ENCODE data around the gene CLDN9.
A peak's percentile ranks its signal among the peaks of the same experiment; 100 is the strongest.

Gene CLDN9

DNA sequence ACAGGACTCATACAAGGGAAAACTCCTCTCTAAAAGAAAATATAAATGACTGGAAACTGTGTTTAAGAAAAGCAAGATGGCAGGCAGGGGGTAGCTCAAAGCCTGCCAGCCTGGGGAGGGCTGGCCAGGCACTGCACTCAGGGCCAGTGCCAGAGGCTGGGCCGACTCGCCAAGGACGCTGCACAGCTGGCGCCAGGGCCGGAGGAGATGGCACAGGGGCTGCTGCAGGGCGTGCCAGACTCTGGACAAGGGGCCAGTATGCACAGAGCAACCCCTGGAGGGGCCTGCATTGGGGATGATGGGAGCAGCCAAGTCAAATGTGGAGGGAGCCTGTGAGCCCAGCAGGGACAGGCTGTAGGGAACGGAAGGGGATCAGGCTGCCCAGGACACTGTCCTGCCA lies 36.5 kb upstream of the CLDN9 start:
- H3K36me3 ChIP-seq (ENCODE audit: control insufficient read depth, insufficient read depth, low read length) = peaks cover 14% of the 10 kb centered on the region
- TF ChIP-seq, protein P1, sequence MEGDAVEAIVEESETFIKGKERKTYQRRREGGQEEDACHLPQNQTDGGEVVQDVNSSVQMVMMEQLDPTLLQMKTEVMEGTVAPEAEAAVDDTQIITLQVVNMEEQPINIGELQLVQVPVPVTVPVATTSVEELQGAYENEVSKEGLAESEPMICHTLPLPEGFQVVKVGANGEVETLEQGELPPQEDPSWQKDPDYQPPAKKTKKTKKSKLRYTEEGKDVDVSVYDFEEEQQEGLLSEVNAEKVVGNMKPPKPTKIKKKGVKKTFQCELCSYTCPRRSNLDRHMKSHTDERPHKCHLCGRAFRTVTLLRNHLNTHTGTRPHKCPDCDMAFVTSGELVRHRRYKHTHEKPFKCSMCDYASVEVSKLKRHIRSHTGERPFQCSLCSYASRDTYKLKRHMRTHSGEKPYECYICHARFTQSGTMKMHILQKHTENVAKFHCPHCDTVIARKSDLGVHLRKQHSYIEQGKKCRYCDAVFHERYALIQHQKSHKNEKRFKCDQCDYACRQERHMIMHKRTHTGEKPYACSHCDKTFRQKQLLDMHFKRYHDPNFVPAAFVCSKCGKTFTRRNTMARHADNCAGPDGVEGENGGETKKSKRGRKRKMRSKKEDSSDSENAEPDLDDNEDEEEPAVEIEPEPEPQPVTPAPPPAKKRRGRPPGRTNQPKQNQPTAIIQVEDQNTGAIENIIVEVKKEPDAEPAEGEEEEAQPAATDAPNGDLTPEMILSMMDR (IDR thresholded peaks at IDR 0.05; ENCODE audit: insufficient read depth, low read length, poor library complexity, severe bottlenecking) = no peak
- DNase-seq (ENCODE audit: extremely low read depth, insufficient read length) = no peak
- H3K4me3 ChIP-seq (replicated peaks; ENCODE audit: low read depth, low read length) = no peak overlapping the region
- no peaks in the 10 kb centered on the region for H3K27me3 ChIP-seq (replicated peaks; ENCODE audit: control insufficient read depth, insufficient read depth, low read length)

DNA sequence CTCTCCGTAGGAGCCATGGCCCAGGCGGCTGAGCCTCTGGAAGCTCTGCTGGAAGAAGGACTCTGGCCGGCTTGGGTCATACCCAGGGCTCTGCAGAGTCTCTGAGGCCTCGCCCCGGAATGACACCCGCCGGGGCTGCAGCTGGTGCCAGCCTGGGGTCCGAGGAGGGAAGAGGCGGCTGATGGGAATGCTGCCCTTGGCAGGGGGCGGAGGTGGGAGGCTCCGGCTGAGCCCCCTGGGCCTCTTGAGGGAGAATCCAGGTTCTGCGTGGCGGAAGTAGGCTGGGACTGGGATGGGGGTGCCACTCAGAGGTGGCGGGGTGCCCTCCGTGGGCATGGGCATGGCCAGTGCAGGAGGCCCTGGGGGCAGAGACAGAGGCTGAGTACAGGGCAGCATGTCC lies 36.0 kb upstream of the CLDN9 start:
- Histone ChIP-seq H3K27me3 (replicated peaks; ENCODE audit: control insufficient read depth, insufficient read depth, low read length) (no peaks in the 10 kb centered on the region), H3K36me3 (ENCODE audit: control insufficient read depth, insufficient read depth, low read length) (peaks cover 14% of the 10 kb centered on the region), H3K4me3 (replicated peaks; ENCODE audit: low read depth, low read length) (no peak overlapping the region)
- DNase-seq (ENCODE audit: extremely low read depth, insufficient read length) = no peak
- TF ChIP-seq, protein P1 (IDR thresholded peaks at IDR 0.05; ENCODE audit: insufficient read depth, low read length, poor library complexity, severe bottlenecking) = no peak

DNA sequence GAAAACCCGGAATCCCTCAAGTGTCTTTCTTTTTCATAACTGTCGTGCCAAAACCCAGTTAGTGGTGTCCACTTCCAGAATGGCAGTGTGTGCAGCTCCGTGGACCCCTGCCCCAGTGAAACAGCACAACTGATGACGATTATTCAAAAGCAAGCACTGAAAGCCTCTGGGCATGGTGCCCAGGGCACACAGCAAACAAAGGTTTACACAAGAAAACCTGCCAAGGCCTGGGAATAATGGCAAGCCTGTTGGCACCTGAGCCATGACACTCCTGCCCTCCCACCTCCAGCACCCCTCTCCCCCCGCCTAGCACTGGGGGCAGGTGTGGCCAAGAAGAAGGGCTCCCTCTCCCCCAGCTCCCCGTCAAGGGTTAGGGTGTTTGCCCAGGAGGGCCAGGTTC lies 35.3 kb upstream of the CLDN9 start:
- Histone ChIP-seq H3K4me3 (replicated peaks; ENCODE audit: low read depth, low read length) (no peak overlapping the region), H3K27me3 (replicated peaks; ENCODE audit: control insufficient read depth, insufficient read depth, low read length) (no peaks in the 10 kb centered on the region), H3K36me3 (ENCODE audit: control insufficient read depth, insufficient read depth, low read length) (peaks cover 14% of the 10 kb centered on the region)
- TF ChIP-seq, protein P1 (IDR thresholded peaks at IDR 0.05; ENCODE audit: insufficient read depth, low read length, poor library complexity, severe bottlenecking) = no peak
- no peak for DNase-seq (ENCODE audit: extremely low read depth, insufficient read length)

DNA sequence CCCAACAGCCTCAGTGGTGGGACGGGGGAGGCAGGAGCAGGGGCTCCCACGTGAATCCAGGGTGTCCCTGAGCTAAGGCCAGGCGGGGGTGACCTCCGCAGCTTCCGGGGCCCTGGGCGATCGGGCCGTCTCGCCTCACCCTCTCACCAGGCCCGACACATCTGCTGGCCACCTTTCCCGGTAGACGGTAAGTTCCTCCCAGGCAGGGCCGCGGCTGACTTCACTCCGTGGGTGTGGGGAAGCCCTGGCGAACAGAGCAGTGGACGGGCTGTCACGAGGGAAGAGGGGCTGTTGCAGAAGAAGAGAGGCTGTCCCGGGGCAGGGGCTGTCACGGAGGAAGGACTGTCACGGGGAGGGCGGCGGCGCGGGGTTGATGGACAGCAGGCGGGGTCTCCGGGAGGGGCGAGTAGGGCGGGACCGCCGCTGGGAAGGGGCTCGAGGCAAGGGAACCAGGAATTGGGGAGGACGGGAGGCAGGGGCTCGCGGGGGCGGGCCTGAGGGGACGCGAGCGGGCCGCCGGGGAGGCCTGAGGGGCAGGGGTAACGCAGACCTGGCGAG lies 33.0 kb upstream of the CLDN9 start:
- H3K27me3 ChIP-seq (replicated peaks; ENCODE audit: control insufficient read depth, insufficient read depth, low read length) = no peaks in the 10 kb centered on the region; the same call in 1 of the 2 replicates
- peak overlapping the region; percentile 83 for H3K4me3 ChIP-seq (replicated peaks; ENCODE audit: low read depth, low read length)
- DNase-seq (ENCODE audit: extremely low read depth, insufficient read length) = no peak
- TF ChIP-seq, protein P1 (IDR thresholded peaks at IDR 0.05; ENCODE audit: insufficient read depth, low read length, poor library complexity, severe bottlenecking) = no peak
- peaks cover 8% of the 10 kb centered on the region for H3K36me3 ChIP-seq (ENCODE audit: control insufficient read depth, insufficient read depth, low read length)

DNA sequence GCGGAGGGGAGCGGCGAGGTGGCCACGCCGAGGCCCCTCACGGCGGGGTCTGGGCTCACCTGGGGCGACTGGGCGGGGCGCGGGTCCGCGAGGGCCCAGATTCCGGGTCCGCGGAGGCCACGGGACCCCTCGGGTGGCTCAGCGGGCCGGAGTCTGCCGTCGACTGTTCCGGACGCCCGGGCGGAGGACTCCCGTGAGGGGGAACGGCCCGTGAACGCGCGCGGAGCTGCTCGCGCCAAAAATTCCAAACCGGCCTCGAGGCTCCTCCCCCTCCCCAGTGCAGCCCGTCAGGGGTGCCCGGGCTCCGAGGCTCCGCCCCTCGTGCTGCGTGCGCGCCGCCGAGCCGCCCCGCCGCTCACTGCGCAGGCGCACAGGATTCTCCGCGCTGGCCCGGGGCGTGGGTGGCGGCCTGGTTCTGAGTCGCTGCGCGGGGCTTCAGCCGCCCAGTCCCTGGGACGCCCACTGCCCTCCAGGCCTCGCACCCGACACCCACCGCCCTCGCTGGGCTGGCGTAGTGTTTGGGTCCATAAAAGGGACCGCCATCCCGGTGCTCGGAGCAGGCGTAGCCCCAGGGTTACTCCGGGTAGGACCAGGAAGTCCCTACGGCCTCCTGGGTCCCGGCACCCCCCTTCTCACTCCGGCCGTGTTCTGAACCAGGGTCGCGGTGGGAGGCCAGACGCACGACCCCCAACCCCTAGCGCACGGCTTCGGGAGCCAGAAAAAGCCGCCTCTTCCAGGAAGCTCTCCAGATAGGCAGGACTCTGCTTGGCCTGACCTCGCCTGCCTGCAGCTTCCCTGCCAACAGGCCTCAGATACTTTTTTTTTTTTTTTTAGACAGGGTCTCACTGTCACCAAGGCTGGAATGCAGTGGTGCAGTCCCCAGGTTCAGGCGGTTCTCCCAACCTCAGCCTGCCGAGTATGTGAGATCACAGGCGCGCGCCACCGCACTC lies 32.2 kb upstream of the CLDN9 start, which contains the start of gene PKMYT1:
PKMYT1 (minus strand) TSS at position 220 of the 950 bp plus-strand sequence. CDS start 789 bp downstream, outside the sequence.
- peak; percentile 94 for DNase-seq (ENCODE audit: extremely low read depth, insufficient read length)
- TF ChIP-seq, protein P1 (IDR thresholded peaks at IDR 0.05; ENCODE audit: insufficient read depth, low read length, poor library complexity, severe bottlenecking) = no peak
- Histone ChIP-seq H3K4me3 (replicated peaks; ENCODE audit: low read depth, low read length) (peak within 1 kb of the TSS; percentile 83), H3K27me3 (replicated peaks; ENCODE audit: control insufficient read depth, insufficient read depth, low read length) (peaks cover 1% of the 10 kb centered on the region), H3K36me3 (ENCODE audit: control insufficient read depth, insufficient read depth, low read length) (peaks cover 6% of the 10 kb centered on the region)

Measured in GM06990 (cell line).